Skeletal muscle cell (primary cell): ENCODE results near the gene ARID4B.
"Not testable (repeated sequence)": the region's sequence is repeated elsewhere in the genome, so short reads cannot be mapped to it uniquely, and the experiment has no call there.

Source experiments
- DNase-seq: peaks from one replicate; pipeline ENCODE4 v3.0.0-alpha.2; 2010; ENCODE audit warnings: low read depth
- H3K4me3 ChIP-seq: 2 replicates; pipeline ENCODE4 v1.5.1; 2011; ENCODE audit warnings: low read depth, mild to moderate bottlenecking, control low read depth, low read length, moderate library complexity

Gene ARID4B

GRCh38 chr1:235331401-235331800 lies 3.4 kb upstream of the ARID4B start:
- no peak for DNase-seq
- H3K4me3 ChIP-seq = no peak overlapping the region

GRCh38 chr1:235330918-235331285 lies 2.9 kb upstream of the ARID4B start:
- no peak for DNase-seq
- peak overlapping the region; percentile 8 for H3K4me3 ChIP-seq

GRCh38 chr1:235329139-235329902 lies 1.3 kb upstream of the ARID4B start:
- no peak for DNase-seq
- H3K4me3 ChIP-seq = peak overlapping the region; percentile 88

GRCh38 chr1:235328271-235329138 lies 526 bp upstream of the ARID4B start, which contains the start of gene GGPS1:
TSS of gene GGPS1 (plus strand) at chr1:235328570. CDS start at chr1:235335265, 6,695 bp downstream.
- peak; percentile 99 for DNase-seq
- H3K4me3 ChIP-seq = peak within 1 kb of the TSS; percentile 94

- no peak for DNase-seq
Measured at GRCh38 chr1:235326719-235327558, 1.0 kb downstream of the ARID4B start.

GRCh38 chr1:235325854-235326253 lies 2.1 kb downstream of the ARID4B start:
- peak overlapping the region; percentile 94 for H3K4me3 ChIP-seq

More at GRCh38 chr1:235326719-235327558, 1.0 kb downstream of the ARID4B start:
- peak overlapping the region; percentile 94 for H3K4me3 ChIP-seq

GRCh38 chr1:235325139-235325538 lies 2.8 kb downstream of the ARID4B start:
- DNase-seq = no peak
- no peak overlapping the region for H3K4me3 ChIP-seq

More at GRCh38 chr1:235325854-235326253, 2.1 kb downstream of the ARID4B start:
- DNase-seq = no peak

GRCh38 chr1:235324296-235324695 lies 3.7 kb downstream of the ARID4B start:
- no peak overlapping the region for H3K4me3 ChIP-seq
- no peak for DNase-seq

GRCh38 chr1:235320521-235321179 lies 7.3 kb downstream of the ARID4B start:
- DNase-seq = no peak
- no peak overlapping the region for H3K4me3 ChIP-seq

GRCh38 chr1:235319255-235319654 lies 8.7 kb downstream of the ARID4B start:
- DNase-seq = no peak
- no peak overlapping the region for H3K4me3 ChIP-seq

GRCh38 chr1:235317168-235317567 lies 10.8 kb downstream of the ARID4B start:
- no peak for DNase-seq

GRCh38 chr1:235315735-235316134 lies 12.2 kb downstream of the ARID4B start:
- no peak overlapping the region for H3K4me3 ChIP-seq
- DNase-seq = no peak

More at GRCh38 chr1:235317168-235317567, 10.8 kb downstream of the ARID4B start:
- H3K4me3 ChIP-seq = no peak overlapping the region

- no peak for DNase-seq
- H3K4me3 ChIP-seq = no peak overlapping the region
Measured at GRCh38 chr1:235315173-235315572, 12.8 kb downstream of the ARID4B start.

- DNase-seq = no peak
- H3K4me3 ChIP-seq = no peak overlapping the region
Measured at GRCh38 chr1:235313931-235314678, 13.9 kb downstream of the ARID4B start.

GRCh38 chr1:235313262-235313661 lies 14.7 kb downstream of the ARID4B start:
- no peak overlapping the region for H3K4me3 ChIP-seq
- DNase-seq = no peak

GRCh38 chr1:235309206-235309605 lies 18.8 kb downstream of the ARID4B start:
- not testable (repeated sequence) for DNase-seq, H3K4me3 ChIP-seq

GRCh38 chr1:235307158-235308124 lies 20.5 kb downstream of the ARID4B start:
- no peak overlapping the region for H3K4me3 ChIP-seq

More at GRCh38 chr1:235307158-235308124, 20.5 kb downstream of the ARID4B start:
- DNase-seq = no peak
